Esophagus (tissue), 2 donors: ENCODE measurements around the gene ZNF423. TPM values are rescaled to one million over a fixed set of nuclear protein-coding genes. Genes with fewer than 3 reads are reported as not detected.

Experiments
- H3K27ac ChIP-seq, 2 donors: one replicate each; pipeline ENCODE4 v1.5.1; 2013; ENCODE audit warnings: low read depth in 2 of 2, mild to moderate bottlenecking in 2 of 2, inconsistent platforms in 1 of 2, low read length in 1 of 2, moderate library complexity in 1 of 2
- H3K27me3 ChIP-seq, 2 donors: one replicate each; pipeline ENCODE4 v1.6.1; 2013; ENCODE audit warnings: low read length in 2 of 2, control low read depth in 1 of 2, mild to moderate bottlenecking in 1 of 2; ENCODE audit not compliant: insufficient read depth in 2 of 2, control insufficient read depth in 1 of 2
- H3K36me3 ChIP-seq, 2 donors: one replicate each; pipeline ENCODE4 v1.6.1; 2013; ENCODE audit warnings: low read length in 1 of 2; ENCODE audit not compliant: control insufficient read depth in 2 of 2, insufficient read depth in 2 of 2
- H3K4me1 ChIP-seq, 2 donors: one replicate each; pipeline ENCODE4 v1.6.1; 2013; ENCODE audit warnings: low read length in 1 of 2; ENCODE audit not compliant: control insufficient read depth in 2 of 2, insufficient read depth in 2 of 2
- H3K4me3 ChIP-seq, 2 donors: one replicate each; pipeline ENCODE4 v1.5.1; 2013; ENCODE audit warnings: low read length in 2 of 2, mild to moderate bottlenecking in 2 of 2, low read depth in 1 of 2, moderate library complexity in 1 of 2
- H3K9me3 ChIP-seq, 2 donors: one replicate each; pipeline ENCODE4 v1.6.1; 2013; ENCODE audit warnings: mild to moderate bottlenecking in 2 of 2, low read depth in 1 of 2, low read length in 1 of 2, moderate library complexity in 1 of 2; ENCODE audit not compliant: control insufficient read depth in 2 of 2, insufficient read depth in 1 of 2
- WGBS, 2 donors: extraction: QIAGEN DNeasy Blood & Tissue Kit; methylation state at CpG; one replicate each; pipeline ENCODE4 v1.1.7; 2013; 5-methylcytosine and 5-hydroxymethylcytosine counted together
- polyA plus RNA-seq, 2 donors: library from polyadenylated mRNA; stranded (reverse); fragments of 200-250 nt; gene quantifications; one replicate each; pipeline ENCODE4 v1.2.3, GENCODE V29; 2013
- donor health status: healthy with polysubstance abuse.
- donor health status: Bipolar disorder and iron deficiency.

Gene ZNF423
- polyA plus RNA-seq, 2 donors, result 0.53 to 0.67 TPM

GRCh38 chr16:49674351-49674851 is 181.5 kb downstream of the ZNF423 start:
- Histone ChIP-seq H3K36me3 (no peaks in the 10 kb centered on the region), H3K9me3 (no peaks in the 10 kb centered on the region), H3K4me1 (no peaks in the 10 kb centered on the region), H3K27me3 (no peaks in the 10 kb centered on the region), H3K4me3 (no peak overlapping the region), H3K27ac (no peak overlapping the region)
- WGBS, 2 donors, result 89 to 93% methylated on average over 15 of the region's 15 CpGs

- Histone ChIP-seq H3K4me1 (no peaks in the 10 kb centered on the region), H3K27ac (no peak overlapping the region), H3K4me3 (no peak overlapping the region), H3K36me3 (no peaks in the 10 kb centered on the region), H3K9me3 (no peaks in the 10 kb centered on the region), H3K27me3 (no peaks in the 10 kb centered on the region)
- 87 to 88% methylated on average over 8 of the region's 8 CpGs for WGBS, 2 donors
Observed at GRCh38 chr16:49673442-49673841, 182.5 kb downstream of the ZNF423 start.

- Histone ChIP-seq H3K4me1 (no peaks in the 10 kb centered on the region), H3K36me3 (no peaks in the 10 kb centered on the region), H3K4me3 (no peak overlapping the region), H3K27me3 (no peaks in the 10 kb centered on the region), H3K9me3 (no peaks in the 10 kb centered on the region), H3K27ac (no peak overlapping the region)
- WGBS, 2 donors, result 82 to 84% methylated on average over 11 of the region's 11 CpGs
Observed at GRCh38 chr16:49672753-49673152, 183.2 kb downstream of the ZNF423 start.

GRCh38 chr16:49671333-49671732 is 184.6 kb downstream of the ZNF423 start:
- no peak overlapping the region for H3K27ac ChIP-seq
- no peaks in the 10 kb centered on the region for H3K4me1 ChIP-seq
- no peaks in the 10 kb centered on the region for H3K27me3 ChIP-seq
- no peaks in the 10 kb centered on the region for H3K36me3 ChIP-seq
- WGBS, 2 donors, result 83 to 85% methylated on average over 12 of the region's 12 CpGs
- H3K9me3 ChIP-seq, result no peaks in the 10 kb centered on the region
- H3K4me3 ChIP-seq, result no peak overlapping the region

GRCh38 chr16:49670627-49671026 is 185.3 kb downstream of the ZNF423 start:
- no peak overlapping the region for H3K4me3 ChIP-seq
- no peak overlapping the region for H3K27ac ChIP-seq
- no peaks in the 10 kb centered on the region for H3K36me3 ChIP-seq
- H3K9me3 ChIP-seq, result no peaks in the 10 kb centered on the region
- 71 to 81% methylated on average over 13 of the region's 13 CpGs for WGBS, 2 donors
- H3K27me3 ChIP-seq, result no peaks in the 10 kb centered on the region
- no peaks in the 10 kb centered on the region for H3K4me1 ChIP-seq

GRCh38 chr16:49665482-49666230 is 190.3 kb downstream of the ZNF423 start:
- Histone ChIP-seq H3K36me3 (no peaks in the 10 kb centered on the region), H3K27ac (peak overlapping the region in 1 of 2 donors; percentile 42)
- 76 to 80% methylated on average over 18 of the region's 18 CpGs for WGBS, 2 donors

GRCh38 chr16:49664221-49665215 is 191.4 kb downstream of the ZNF423 start:
- Histone ChIP-seq H3K4me3 (no peak overlapping the region), H3K4me1 (peaks cover 0 to 5% of the 10 kb centered on the region in 2 donors)
- 51 to 53% methylated on average over 36 to 37 of the region's 37 CpGs for WGBS, 2 donors

More at GRCh38 chr16:49665482-49666230, 190.3 kb downstream of the ZNF423 start:
- no peaks in the 10 kb centered on the region for H3K9me3 ChIP-seq
- no peak overlapping the region for H3K4me3 ChIP-seq
- no peaks in the 10 kb centered on the region for H3K27me3 ChIP-seq
- peaks cover 0 to 5% of the 10 kb centered on the region in 2 donors for H3K4me1 ChIP-seq

GRCh38 chr16:49663081-49664065 is 192.5 kb downstream of the ZNF423 start:
- Histone ChIP-seq H3K4me1 (peaks cover 0 to 5% of the 10 kb centered on the region in 2 donors), H3K27me3 (no peaks in the 10 kb centered on the region), H3K4me3 (no peak overlapping the region), H3K27ac (peak overlapping the region; percentile 20 to 66), H3K36me3 (no peaks in the 10 kb centered on the region), H3K9me3 (no peaks in the 10 kb centered on the region)
- WGBS, 2 donors, result 36 to 45% methylated on average over 28 of the region's 28 CpGs

More at GRCh38 chr16:49664221-49665215, 191.4 kb downstream of the ZNF423 start:
- Histone ChIP-seq H3K9me3 (no peaks in the 10 kb centered on the region), H3K27ac (peak overlapping the region; percentile 51 to 66), H3K27me3 (no peaks in the 10 kb centered on the region), H3K36me3 (no peaks in the 10 kb centered on the region)
